HG03095 (cell line): ENCODE results near the gene CDH8.
"Not testable (repeated sequence)": the region's sequence is repeated elsewhere in the genome, so short reads cannot be mapped to it uniquely, and the experiment has no call there.

Source experiments
- ATAC-seq: cut with Tn5 transposase; IDR thresholded peaks from one replicate; pipeline ENCODE4 v1.9.1; 2021; ENCODE audit warnings: moderate library complexity; ENCODE audit not compliant: unreplicated experiment

Gene CDH8

DNA sequence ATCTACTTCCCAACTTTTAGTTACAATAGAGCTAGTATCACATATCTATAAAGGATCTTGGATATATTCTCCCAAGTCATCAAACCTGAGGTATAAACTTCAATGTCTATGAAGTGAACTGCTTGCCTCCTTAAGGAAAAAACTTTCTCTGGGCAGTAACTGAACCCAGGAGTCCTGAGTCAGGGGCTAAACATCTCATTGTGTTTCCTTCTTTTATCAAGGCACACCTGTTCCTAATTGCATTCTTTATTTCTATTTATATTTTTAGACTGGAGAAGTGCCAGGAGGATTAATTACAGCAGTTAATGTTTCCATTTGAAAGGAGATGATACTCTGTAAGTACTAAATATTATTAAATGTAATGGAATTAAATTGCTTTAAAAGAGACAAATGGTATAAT, 98.6 kb downstream of the CDH8 start:
- no peak for ATAC-seq

- no peak for ATAC-seq
These were observed 99.7 kb downstream of the CDH8 start for GRCh38 chr16:61936522-61936921.

DNA sequence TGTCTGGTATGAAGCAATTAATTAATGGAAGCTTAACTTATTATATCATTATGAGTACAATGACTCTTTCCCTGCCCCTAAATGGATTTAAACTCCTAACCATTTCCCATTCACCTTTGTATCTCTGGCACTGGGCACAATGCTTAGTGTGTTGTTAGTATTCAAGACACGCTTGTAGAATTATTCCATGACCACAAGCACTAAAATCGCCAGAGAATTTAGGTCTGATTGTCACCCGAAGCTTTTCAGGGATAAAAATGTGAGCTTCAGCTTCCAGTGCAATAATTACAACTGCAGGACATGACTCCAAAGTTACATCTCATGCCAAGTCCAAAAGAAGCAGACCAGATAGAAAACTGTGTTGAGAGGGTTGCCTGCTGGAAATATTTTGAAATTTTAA, 101.6 kb downstream of the CDH8 start:
- ATAC-seq = no peak

DNA sequence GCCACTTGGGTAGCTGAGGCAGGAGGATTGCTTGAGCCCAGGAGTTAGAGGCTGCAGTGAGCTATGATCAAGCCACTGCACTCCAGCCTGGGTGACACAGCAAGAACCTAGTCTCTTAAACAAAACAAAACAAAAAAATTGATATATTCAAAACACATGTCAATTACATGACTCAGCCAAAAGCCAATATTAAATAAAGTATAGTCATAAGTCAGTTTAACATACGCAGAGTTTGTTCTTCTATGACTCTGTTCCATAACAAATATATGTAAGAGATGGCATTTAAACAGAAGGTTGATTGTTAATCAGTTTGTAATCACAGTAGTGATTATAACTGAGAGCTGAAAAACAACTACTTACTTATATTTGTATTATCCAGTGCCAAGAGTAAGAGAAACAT, 106.5 kb downstream of the CDH8 start:
- ATAC-seq = no peak

DNA sequence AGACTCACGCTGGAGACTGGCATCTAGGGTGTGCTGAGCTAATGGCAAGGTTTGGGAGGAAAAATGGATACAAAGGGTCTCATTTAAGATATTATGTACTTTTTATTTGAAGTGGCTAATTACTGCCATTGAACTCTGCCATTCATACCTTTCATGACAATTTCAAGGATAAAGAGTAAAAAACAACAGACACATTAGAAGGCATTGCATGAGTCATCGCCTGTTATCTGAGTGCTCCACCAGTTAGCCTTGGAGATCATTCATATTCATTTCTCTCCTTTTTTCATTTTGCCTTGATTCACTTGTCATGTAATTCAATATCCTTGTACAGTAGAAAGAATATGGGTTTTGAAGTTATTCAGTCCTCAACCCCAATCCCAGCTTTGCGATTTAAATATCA, 109.5 kb downstream of the CDH8 start:
- ATAC-seq = no peak

DNA sequence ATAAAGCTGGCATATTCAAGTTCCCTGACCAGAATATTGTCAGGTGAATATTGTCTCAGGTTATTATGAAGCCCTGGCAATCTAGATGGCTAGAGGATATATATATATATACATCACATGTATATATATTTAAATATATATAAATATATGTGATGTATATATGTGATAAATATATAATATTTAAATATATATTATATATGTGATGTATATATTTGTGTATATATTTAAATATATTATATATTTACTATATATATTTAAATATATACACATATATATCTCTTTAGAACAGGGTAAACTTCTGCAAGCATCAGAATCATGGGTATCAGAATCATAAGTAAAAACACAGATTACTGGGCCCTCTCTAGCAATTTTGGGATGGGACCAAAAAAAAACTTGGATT, 112.6 kb downstream of the CDH8 start:
- no peak for ATAC-seq

DNA sequence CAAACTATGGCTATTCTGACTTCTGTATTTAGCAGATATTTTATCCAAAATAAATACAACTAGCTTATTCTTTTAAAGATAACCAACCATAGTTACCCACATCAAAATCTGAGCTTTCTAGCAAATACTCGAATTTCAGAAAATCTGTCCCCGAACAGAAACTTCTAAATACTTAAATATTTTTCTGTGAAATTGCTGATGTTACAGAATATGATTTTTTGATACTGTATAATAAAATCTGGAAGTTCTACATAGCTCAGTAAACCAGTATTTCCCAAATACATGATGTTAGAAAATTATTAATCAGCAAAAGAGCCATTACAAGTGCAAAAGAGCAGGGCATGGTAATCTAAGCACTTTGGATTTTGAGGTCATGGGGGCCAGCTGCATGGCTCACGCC, 114.9 kb downstream of the CDH8 start:
- ATAC-seq = no peak

DNA sequence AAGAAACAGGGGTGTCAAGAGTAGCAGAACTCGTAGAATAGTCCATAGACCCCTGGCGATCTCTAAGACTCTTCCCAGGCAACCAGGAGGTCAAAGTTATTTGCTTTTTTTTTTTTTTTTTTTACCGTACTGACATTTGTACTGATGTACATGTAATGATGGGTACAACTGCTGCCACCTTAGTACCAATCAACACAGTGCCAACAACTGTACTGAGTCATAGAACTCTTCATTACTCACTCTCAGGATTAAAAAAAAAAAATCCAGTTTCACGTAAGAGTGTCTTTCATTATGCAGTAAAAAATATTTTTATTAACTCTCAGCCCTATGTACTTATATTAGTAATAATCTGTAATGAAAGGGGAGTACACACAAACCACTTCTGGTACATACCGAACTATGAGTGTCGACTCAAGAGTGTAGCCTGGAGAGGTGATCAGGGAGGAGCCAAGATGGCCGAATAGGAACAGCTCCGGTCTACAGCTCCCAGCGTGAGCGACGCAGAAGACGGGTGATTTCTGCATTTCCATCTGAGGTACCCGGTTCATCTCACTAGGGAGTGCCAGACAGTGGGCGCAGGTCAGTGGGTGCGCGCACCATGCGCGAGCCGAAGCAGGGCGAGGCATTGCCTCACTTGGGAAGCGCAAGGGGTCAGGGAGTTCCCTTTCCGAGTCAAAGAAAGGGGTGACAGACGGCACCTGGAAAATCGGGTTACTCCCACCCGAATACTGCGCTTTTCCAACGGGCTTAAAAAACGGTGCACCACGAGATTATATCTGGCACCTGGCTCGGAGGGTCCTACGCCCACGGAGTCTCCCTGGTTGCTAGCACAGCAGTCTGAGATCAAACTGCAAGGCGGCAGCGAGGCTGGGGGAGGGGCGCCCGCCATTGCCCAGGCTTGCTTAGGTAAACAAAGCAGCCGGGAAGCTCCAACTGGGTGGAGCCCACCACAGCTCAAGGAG, 118.1 kb downstream of the CDH8 start:
- not testable (repeated sequence) for ATAC-seq

- no peak for ATAC-seq
These were observed 120.7 kb downstream of the CDH8 start for GRCh38 chr16:61915569-61915968.

- no peak for ATAC-seq
These were observed 127.2 kb downstream of the CDH8 start for GRCh38 chr16:61909074-61909473.

DNA sequence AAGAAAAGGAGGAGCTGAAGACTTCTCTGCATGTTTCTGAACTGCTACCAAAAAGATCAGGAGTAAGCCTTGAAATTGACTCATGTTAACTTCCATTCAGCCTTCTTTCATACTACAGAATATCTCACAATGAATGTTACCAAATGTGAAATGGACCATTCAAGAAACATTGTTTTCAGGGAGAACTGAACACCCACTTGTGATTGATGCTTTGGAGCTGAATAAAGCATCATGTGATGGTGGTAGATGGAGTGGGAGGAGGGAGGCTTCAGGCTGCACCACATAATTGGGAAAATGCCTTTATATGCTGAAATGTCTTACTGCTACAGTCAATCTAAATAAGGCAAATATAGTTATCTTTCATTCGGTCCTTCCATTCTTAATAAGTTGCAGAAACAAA, 127.8 kb downstream of the CDH8 start:
- ATAC-seq = no peak

- ATAC-seq = no peak
These were observed 134.5 kb downstream of the CDH8 start for GRCh38 chr16:61901689-61902088.

- no peak for ATAC-seq
These were observed 135.8 kb downstream of the CDH8 start for GRCh38 chr16:61900482-61900881.

DNA sequence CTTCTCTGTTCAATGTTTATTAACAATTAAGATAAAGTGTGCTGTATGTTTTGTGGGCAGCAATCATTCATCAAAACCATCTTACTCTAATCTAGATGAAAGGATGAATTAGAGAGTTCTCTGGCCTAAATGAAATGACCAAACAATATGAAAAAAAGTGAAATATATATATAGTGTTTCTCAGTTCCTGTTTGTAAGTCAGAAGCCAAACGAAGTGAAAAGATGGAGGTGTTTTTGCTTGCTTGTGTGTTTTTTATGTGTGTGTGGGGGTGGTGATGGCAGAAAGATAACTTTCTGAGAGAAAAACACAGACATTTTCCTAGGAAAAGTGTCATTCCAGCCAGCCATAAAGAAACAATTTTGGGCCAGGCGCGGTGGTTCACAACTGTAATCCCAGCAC, 138.6 kb downstream of the CDH8 start:
- ATAC-seq = no peak

DNA sequence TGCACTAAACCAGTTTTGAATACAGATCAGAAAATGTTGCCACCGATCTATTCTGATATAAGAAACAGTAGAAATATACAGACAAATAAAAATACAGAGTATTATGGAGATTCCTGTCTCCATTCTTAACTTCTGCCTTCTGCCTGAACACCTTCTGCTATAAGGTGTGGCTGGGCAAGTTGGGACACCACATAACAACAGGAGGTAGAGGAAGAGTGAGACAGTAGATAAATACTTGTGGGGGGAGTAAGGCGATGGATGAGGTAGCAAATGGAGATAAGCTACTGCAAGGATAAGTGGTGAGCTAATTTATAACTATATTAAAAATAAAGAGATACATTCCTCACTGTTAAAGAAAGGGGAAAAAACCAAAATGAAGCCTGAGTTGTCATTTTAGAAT, 143.7 kb downstream of the CDH8 start:
- ATAC-seq = no peak

DNA sequence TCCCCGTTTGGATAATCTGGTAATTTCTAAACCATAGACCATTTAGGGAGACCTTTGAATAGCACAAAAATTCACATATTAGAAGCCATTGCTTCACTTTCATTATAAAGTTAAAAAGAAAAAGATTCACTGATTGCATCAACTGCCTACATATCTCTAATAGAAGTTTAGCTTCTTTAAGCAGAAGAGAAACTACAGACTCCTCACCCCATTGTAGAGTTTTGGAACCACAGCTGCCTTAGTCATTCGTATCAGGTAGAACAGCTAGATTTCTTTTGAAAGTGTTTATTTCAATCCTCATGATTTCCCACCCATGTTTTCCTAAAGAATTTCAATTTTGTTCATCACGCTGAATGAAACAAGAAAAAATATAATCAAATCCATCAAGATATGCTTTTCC, 144.8 kb downstream of the CDH8 start:
- ATAC-seq = no peak

DNA sequence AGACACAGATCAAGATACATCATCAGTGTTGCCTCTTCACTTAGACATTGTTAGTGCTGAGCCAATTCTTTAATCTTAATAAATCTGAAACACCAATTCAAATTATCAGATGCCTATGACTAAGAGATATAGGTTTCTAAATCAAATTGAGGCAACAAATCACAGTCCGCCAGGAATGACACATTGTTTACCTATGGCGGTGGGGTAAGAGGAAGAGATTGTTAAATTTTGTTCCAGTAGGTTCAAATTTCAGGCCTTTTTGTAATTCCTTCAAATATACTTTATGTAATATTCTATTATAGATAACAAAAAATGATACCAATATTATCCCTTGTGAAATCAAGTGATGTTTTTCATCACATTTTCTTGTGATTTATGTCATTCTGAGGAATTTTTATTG, 145.9 kb downstream of the CDH8 start:
- no peak for ATAC-seq

GRCh38 chr16:61887903-61888302, 148.3 kb downstream of the CDH8 start:
- ATAC-seq = no peak

GRCh38 chr16:61885343-61885742, 150.9 kb downstream of the CDH8 start:
- ATAC-seq = no peak

GRCh38 chr16:61879306-61879705, 156.9 kb downstream of the CDH8 start:
- no peak for ATAC-seq

GRCh38 chr16:61877436-61877835, 158.8 kb downstream of the CDH8 start:
- ATAC-seq = no peak

GRCh38 chr16:61872778-61873119, 163.5 kb downstream of the CDH8 start:
- ATAC-seq = no peak
